Dermis blood vessel endothelial cell (primary cell): ENCODE measurements around the gene KRTAP10-2. TPM values are rescaled to one million over a fixed set of nuclear protein-coding genes. Genes with fewer than 3 reads are reported as not detected.
"Not testable (repeated sequence)": the region's sequence is repeated elsewhere in the genome, so short reads cannot be mapped to it uniquely, and the experiment has no call there.

Experiments
- DNase-seq: peaks from one replicate; pipeline ENCODE4 v3.0.0; 2010
- total RNA-seq: library from RNA; depleted of rRNA; stranded (reverse); fragments of >200 nt; gene quantifications from 2 replicates; pipeline ENCODE4 v1.2.3, GENCODE V29; 2014

KRTAP10-2 gene, protein sequence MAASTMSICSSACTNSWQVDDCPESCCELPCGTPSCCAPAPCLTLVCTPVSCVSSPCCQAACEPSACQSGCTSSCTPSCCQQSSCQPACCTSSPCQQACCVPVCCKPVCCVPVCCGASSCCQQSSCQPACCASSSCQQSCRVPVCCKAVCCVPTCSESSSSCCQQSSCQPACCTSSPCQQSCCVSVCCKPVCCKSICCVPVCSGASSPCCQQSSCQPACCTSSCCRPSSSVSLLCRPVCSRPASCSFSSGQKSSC
- not detected in 2 replicates for total RNA-seq

DNA sequence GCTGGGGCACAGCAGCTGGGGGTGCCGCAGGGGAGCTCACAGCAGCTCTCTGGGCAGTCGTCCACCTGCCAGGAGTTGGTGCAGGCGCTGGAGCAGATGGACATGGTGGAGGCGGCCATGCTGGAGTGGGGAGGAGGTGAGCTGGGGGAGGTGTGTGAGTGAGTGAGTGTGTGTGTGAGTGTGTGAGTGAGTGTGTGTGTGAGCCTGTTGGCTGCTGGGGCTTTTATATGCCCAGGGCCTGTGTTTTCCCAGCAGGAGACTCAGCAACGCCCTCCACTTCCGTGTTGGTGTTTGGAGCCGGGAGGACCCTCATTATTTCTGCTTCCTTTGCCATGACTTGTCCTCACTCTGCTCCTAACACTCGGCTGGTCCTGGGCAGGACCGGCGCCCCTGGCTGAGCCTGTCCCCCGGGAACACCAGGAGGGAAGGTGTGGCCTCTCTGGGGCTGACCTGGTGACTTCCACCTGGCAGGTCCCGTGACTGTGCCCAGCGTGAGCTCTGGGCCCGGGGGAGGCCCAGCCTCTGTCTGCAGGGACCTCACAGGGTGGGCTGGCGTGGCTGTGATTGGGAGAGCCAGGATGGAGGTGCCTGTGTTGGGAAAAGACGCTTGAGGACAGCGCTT lies at the start of gene KRTAP10-2:
KRTAP10-2 (minus strand) TSS at position 166 of the 622 bp plus-strand sequence; CDS start at position 119, 47 bp downstream.
- DNase-seq, result no peak

DNA sequence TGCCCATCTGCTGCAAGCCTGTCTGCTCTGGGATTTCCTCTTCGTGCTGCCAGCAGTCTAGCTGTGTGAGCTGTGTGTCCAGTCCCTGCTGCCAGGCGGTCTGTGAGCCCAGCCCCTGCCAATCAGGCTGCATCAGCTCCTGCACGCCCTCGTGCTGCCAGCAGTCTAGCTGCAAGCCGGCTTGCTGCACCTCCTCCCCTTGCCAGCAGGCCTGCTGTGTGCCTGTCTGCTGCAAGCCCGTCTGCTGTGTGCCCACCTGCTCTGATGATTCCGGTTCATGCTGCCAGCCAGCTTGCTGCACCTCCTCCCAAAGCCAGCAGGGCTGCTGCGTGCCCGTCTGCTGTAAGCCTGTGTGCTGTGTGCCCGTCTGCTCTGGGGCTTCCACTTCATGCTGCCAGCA lies 49.8 kb upstream of the KRTAP10-2 start:
- not testable (repeated sequence) for DNase-seq

DNA sequence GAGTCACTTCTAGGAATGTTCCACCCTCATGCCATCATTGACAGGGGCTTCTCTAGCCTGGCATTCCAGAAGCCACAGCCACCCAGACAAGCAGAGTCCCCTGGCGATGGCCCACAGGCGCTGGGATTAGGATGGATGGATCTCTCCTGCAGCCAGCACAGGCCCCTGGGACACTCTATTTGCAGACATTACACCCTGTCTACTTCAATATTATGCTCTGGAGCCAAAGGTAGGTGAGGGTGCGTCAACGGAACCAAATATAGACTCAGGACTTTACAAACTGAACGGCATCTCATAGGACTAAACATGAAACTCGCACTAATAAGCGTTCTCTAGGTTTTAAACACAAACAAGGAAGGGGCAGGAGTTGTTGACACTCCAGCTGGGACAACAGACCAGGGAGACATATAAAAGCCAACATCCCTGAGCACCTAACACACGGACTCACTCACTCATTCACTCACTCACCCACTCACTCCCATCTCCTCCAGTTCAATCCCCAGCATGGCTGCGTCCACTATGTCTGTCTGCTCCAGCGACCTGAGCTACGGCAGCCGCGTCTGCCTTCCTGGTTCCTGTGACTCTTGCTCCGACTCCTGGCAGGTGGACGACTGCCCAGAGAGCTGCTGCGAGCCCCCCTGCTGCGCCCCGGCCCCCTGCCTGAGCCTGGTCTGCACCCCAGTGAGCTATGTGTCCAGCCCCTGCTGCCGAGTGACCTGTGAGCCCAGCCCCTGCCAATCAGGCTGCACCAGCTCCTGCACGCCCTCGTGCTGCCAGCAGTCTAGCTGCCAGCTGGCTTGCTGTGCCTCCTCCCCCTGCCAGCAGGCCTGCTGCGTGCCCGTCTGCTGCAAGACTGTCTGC lies 49.0 kb upstream of the KRTAP10-2 start, which contains the start of gene KRTAP10-7:
KRTAP10-7 (plus strand) TSS at position 480 of the 861 bp plus-strand sequence; CDS start at position 505, 25 bp downstream.
- not testable (repeated sequence) for DNase-seq

DNA sequence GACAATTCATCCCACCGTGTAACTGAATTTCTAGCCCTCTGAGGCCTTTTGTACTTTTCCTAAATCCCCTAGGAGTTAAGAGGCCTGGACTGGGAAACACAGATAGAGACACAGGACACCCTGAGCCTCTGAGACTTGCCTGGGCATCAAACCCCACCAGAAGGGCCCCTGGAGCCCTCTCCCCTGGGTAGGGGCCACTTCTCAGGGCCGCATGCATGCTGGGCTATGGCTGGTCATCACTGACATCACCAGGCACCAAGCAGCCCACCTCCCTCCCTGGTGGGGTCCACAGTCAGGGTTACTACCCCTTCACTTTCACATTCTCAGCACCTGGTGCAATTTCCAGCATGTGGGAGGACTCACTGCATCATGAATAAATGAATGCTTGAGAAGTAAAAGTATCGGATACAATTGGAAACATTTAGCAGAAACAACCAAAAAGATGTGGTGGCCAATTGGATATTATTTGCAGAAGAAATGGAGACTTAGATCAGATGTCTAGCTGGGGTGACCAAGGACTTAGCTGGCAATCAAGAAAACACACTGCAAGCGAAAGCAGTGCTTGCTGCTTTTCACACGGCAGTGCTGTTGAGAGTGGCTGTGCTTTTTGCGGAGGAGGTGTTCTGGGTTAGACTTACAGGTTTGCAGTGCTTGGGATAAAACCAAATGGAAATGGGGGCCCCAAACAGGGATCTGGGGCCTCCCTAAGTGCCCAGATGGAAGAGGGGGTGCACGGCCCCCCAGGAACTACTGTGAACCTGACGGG lies 48.1 kb upstream of the KRTAP10-2 start:
- DNase-seq, result no peak

DNA sequence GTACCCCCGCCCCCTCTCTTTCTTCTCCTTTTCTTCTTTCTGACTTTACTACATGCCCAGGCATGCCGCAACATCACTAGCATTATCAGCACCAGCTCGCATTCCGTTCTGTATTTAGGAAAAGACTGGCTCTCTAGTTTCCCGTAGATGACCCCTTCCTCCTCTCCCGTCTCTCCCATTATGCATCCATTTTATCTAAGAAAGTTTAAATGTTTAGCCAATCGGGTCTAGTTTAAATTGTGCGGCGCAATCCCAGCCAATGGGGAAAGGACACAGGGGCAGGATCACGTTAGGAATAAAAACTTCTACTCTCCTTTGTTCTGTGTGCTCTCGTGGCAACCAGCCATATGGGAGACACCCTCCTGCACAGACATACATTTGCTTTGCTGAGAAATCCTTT lies 46.8 kb upstream of the KRTAP10-2 start:
- DNase-seq, result no peak

DNA sequence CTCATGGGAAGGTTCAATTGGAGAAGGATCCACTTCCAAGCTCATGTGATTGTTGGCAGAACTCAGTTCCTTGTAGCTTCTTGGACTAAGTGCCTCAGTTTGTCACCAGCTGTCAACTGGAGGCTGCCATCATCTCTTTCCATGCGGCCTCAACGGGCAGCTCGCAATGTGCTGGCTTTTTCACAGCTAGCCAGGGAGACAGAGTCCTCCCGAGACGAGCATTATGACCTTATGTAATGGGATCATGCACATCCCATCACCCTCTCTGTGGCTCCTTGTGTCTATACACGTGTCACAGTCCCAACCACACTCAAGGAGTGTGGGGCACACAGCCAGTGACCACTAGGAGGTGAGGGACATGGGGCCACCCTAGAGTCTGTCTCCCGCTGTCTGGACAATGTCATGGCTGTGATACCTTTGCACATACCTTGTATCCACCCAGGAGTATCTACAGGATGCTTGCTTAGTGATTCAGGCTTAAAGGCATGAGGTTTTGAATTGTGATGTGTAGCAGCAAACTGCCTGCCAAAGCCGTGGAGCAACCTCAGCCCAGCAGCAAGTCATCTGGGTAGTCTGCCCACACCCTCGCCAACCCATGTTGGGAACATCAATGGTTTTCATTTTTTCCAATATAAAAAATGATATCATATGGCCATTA lies 44.9 kb upstream of the KRTAP10-2 start:
- DNase-seq, result no peak

DNA sequence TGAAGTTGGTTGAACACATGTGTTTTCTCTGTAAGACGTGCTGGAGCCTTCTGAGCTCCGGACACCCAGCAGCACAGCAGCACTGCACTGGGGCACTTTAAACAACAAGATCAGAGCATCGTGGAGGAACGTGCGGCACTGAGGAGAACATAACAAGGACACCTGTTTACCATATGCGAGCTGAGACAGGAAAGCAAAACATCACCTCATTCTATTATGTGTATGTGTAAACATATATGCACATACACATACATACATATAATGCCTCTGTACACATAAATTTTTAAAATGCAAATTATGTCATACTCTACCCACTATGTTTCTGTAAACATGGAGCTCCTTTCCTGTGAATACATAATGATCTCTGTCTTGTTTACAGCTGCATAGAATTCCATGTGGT lies 44.2 kb upstream of the KRTAP10-2 start:
- DNase-seq, result no peak

DNA sequence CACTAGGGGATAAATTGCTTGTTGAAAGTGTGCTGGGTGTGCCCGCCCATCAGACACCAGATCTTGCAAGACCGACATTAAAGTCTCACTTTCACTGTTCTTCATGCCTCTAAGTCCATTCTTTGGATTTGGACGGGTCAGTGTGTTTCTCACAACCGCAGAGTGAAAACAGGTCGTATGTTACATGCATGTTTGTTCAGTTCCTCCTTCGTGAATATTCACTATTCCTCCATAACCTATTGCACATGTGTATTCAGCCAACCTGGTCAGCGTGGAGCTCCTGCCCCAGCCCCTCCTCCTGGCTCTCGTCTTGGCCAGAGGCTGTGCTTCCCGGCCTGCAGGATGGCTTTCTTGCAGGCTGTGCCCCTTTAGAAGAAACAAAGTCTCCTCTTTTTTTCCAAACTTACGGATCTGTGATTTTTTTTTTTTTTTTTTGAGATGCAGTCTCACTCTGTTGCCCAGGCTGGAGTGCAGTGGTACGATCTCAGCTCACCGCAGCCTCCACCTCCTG lies 43.2 kb upstream of the KRTAP10-2 start:
- DNase-seq, result no peak

DNA sequence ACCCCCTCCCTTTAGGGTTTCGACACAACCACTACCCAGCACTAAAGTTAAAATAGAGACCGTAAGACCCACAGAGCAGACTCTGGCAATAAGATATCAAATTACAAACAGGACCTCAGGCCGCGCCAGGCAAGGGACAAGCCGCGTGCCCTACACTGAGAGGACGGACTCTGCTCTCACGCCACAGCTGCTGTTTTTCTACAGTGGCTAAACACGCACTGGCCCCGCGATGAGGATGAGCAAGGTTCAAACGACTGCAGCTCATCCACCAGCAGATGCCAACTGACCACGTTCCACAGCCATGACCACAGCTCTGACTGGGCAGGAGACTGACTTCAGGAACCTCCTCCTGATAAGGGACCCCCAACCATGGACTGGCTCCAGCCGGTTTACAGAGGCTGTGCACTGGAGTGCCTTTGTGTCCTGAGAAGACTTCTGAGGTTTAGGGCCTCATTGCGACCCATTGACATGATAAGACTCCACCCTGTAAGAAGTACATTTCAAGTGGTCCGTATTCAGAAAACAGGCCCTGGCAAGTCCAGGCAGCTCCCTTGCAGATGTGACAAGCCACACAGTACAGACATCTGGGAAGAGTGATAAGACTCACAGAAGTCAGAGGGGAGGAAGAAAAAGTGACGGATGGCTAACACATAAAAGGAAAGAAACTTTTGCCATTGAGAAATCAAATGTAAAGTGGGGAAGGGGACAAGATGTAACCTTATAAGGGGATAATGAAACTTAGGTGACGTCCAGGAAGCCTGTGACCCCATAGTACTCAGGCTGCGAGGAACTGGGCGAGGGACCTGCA lies 42.5 kb upstream of the KRTAP10-2 start:
- no peak for DNase-seq

DNA sequence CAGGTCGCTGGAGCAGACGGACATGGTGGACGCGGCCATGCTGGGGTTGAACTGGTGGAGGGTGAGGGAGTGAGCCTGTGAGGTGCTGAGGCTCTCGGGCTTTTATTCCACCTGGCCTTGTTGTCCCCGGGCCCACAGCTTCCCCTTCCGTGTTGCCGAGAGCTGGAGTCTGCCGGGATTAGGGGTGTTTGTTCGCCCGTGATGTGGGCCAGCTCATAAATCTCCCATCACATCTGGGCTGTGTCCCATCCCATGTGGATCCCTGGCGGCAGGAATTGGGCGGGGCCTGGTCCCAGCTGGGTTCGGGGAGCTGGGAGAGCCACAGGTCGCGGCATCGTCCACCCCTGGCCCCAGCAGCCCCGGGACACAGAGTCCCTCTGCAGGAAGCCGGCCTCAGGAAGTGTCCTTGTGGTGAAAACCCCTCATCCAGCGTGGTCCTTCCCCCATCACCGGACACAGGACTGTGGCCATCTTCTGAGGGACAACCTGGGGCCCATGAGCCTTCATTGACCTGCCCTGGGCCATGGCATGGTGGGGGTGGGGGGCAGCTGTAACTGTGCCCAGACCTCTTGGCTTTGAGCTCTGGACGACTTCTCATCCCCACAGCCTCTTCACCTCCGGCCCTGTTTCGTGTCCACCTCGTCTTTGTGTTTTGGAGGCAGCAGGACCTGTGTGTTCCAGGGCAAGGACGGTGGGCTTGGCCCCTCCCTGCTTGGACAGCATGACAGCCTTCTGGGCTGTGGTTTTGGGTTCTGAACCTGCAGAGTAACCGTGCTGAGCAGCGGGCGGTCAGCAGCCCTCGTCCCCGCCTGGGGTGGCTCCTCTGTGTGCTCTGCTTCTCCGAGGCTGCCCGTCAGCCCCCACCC lies 41.4 kb upstream of the KRTAP10-2 start, which contains the start of gene KRTAP10-6:
KRTAP10-6 (minus strand) TSS at position 60 of the 866 bp plus-strand sequence; CDS start at position 39, 21 bp downstream.
- no peak for DNase-seq

DNA sequence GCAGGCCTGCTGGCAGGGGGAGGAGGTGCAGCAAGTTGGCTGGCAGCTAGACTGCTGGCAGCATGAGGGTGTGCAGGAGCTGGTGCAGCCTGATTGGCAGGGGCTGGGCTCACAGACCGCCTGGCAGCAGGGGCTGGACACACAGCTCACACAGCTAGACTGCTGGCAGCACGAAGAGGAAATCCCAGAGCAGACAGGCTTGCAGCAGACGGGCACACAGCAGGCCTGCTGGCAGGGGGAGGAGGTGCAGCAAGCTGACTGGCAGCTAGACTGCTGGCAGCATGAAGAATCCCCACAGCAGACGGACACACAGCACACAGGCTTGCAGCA lies 40.5 kb upstream of the KRTAP10-2 start:
- DNase-seq, result not testable (repeated sequence)

DNA sequence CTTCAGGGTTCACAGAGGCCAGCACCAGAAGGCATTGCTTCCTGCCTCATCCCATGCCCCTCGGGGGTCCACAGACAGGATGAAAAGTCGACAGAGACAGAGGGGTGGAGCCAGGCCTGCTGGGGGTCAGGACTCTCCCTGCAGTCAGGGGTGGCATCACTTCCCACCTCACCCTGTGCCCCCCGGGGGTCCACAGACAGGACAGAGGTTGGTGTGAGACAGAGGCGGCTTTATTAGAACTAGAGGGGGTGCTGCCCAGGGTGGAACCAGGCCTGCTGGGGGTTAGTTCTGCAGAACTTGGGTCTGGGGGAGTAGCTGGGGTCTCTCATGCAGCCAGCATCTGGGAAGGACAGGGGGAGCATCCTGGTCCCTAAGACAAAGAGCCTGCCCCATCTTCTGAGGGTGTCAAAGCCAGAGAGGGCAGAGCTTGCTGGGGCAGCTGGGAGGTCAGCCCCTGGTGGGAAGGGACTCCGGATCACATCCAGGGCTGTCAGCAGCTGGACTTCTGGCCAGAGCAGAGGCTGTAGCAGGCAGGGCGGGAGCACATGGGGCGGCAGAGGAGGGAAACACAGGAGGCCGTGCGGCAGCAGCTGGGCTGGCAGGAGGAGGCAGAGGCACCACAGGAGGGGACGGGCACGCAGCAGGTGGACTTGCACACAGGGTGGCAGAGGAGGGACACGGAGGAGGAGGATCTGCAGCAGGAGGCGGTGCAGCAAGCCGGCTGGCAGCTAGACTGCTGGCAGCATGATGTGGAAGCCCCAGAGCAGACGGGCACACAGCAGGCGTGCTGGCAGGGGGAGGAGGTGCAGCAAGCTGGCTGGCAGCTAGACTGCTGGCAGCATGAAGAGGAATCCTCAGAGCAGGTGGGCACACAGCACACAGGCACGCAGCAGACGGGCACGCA lies 39.8 kb upstream of the KRTAP10-2 start:
- DNase-seq, result not testable (repeated sequence)

DNA sequence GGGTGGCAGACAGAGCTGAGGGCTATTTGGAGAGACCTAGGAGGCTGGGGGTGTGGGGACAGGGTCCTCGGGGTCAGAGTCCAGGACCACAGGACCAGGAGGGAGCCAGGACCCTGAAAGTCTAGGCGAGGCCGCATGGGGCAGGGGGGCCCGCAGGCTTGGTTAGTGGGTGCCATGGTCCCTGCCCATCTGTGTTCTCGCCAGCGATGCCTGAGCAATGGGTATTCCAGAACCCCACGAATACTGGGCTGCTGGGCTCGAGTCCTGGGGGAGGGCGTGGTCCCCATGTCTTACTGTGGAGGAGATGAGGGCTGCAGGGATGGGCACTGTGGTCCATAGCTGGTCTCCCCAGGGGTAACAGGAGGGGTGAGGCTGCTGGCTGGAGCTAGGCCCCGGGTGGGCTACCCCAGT lies 39.0 kb upstream of the KRTAP10-2 start:
- no peak for DNase-seq

DNA sequence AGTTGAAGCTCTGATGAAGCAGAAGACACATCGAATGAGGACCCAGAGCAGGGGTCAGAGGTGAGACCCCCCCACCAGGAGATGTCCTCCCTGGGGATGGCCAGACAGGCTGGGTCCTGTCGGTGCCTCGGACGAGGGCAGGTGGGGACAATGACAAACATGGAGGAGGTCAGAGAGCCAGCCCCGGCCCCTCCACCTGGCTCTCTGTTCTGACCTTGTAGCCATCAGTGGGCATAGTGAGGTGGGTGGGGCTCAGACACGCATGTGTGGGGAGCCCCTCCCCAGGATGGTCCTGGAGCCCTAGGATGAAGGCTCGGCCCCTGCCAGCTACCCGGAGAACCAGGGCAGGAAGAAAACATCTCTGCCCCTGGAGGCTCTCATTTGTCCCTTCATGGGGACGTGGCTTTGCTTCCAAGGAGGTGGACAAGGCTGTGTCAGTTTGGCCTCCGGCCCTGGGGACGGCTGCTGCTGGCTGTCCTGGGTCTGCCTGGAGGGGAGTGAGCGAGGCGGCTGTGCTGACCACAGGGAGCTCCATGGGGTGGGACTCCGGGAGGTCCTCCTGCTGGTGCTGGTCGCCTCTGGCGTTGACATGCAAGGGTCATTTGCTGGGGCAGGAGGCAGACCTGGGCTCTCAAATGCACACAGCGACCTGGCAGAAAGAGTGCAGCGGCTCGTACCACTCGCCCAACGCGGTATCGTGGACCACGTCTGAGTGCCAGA lies 38.4 kb upstream of the KRTAP10-2 start:
- DNase-seq, result no peak

DNA sequence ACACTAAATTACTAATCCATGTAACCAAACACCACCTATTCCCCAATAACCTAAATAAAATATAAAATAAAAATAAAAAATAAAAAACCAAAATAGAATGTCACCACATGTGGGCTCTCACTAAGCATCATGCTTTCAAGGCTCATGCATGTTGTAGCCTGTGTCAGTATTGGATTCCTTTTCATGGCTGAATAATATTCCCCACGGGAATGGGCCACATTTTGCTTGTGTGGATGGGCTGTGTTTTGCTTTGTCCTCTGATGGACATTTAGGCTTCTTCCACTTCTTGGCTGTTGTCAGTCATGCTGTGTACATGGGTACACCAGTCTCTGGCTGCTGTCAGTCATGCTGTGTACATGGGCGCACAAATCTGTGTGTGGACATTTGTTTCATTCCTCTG lies 37.8 kb upstream of the KRTAP10-2 start:
- DNase-seq, result no peak

DNA sequence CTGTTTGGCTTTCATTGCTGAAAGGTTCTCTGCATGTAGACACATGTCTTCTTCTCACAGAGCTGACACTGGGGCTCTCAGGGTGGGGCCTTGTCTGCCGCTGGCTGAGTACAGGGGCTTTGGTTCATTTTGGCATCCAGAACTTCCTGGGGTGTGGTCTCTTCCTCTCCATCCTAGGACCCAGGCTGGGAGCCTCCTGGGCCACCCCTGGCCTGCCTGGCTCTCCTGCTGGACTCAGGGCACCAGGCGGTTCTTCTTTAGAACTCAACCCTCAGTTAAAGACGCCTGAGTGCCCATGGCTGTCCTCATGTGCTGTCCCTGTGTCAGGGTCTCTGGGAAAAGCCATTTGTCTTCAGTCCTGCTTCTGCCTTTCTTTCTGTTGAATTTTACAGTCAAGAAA lies 34.6 kb upstream of the KRTAP10-2 start:
- no peak for DNase-seq

DNA sequence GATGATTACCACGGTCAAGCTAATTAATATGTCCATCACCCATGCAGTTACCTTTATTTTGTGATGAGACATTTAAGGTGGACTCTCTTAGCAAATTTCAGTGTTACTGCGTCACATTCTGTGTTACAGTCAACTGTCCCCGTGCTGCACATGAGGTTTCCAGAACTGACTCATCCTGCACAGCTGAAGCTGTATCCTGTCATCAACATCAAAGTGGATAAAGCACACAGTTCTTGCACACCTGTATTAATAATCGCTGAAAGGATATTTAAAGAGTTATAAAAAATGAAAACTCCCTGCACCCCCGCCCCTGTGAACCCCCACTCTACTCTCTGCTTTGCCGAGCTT lies 32.5 kb upstream of the KRTAP10-2 start:
- DNase-seq, result no peak
